Measurements from ENCODE around the gene BTBD18. TPM values are rescaled to one million over a fixed set of nuclear protein-coding genes. Genes with fewer than 3 reads are reported as not detected.
"Not testable (repeated sequence)": the region's sequence is repeated elsewhere in the genome, so short reads cannot be mapped to it uniquely, and the experiment has no call there.

BTBD18 gene
- total and polyA plus RNA-seq, 4 donors, result 0.13 TPM; not detected in 3

- TF ChIP-seq JUND (IDR thresholded peaks at IDR 0.05), result peak in 1 of 2 donors; percentile 75
- peak in 1 of 2 donors; percentile 32 for TF ChIP-seq RXRA (IDR thresholded peaks at IDR 0.05)
- TF ChIP-seq FOXA1 (IDR thresholded peaks at IDR 0.05), result no peak
- TF ChIP-seq ATF3 (IDR thresholded peaks at IDR 0.05), result no peak
- TF ChIP-seq HNF4A (conservative IDR thresholded peaks at IDR 0.05), result peak in 1 of 2 donors; percentile 1
- TF ChIP-seq NR2F2 (IDR thresholded peaks at IDR 0.05), result peak; percentile 87
Observed at GRCh38 chr11:57712256-57713150, 39.1 kb downstream of the BTBD18 start, which contains the start of gene TMX2 (continued).

GRCh38 chr11:57711414-57712255 lies 40.0 kb downstream of the BTBD18 start, which contains the start of gene MED19:
MED19 (minus strand) TSS chr11:57712215; CDS start chr11:57712179, 36 bp downstream.
- DNase-seq (ENCODE audit: low spot score), result peak; percentile 83
- peaks cover 0 to 2% (median 0%) of the 10 kb centered on the region in 4 donors for H3K36me3 ChIP-seq (ENCODE audit: control insufficient read depth in 4 of 4, insufficient read depth in 3 of 4, low read depth in 1 of 4, low read length in 3 of 4)
- WGBS, result 7% methylated on average over 51 of the region's 51 CpGs
- peaks cover 10 to 34% (median 31%) of the 10 kb centered on the region in 4 donors for H3K4me1 ChIP-seq (ENCODE audit: control insufficient read depth in 4 of 4, insufficient read depth in 4 of 4, low read length in 3 of 4)
- no peaks in the 10 kb centered on the region for H3K27me3 ChIP-seq (ENCODE audit: control insufficient read depth in 4 of 4, insufficient read depth in 4 of 4, low read length in 3 of 4)
- H3K27ac ChIP-seq (ENCODE audit: low read depth in 1 of 2, low read length in 2 of 2), result peak within 1 kb of the TSS; percentile 60 to 86
- H3K4me3 ChIP-seq (ENCODE audit: low read depth in 1 of 3, low read length in 3 of 3), result peak within 1 kb of the TSS; percentile 86 to 97 (median 95)
- H3K9me3 ChIP-seq (ENCODE audit: control insufficient read depth in 4 of 4, low read length in 3 of 4), result no peaks in the 10 kb centered on the region
- TF ChIP-seq HNF4A (conservative IDR thresholded peaks at IDR 0.05) (peak in 1 of 2 donors; percentile 1), RXRA (IDR thresholded peaks at IDR 0.05) (no peak), ATF3 (IDR thresholded peaks at IDR 0.05) (no peak), RAD21 (IDR thresholded peaks at IDR 0.05) (no peak)
- H3K9ac ChIP-seq (ENCODE audit: low read depth in 1 of 2, low read length in 2 of 2), result peak within 1 kb of the TSS; percentile 76 to 80

GRCh38 chr11:57709802-57710367 lies 41.7 kb downstream of the BTBD18 start:
- Histone ChIP-seq H3K9ac (ENCODE audit: low read depth in 1 of 2, low read length in 2 of 2) (no peak overlapping the region), H3K9me3 (ENCODE audit: control insufficient read depth in 4 of 4, low read length in 3 of 4) (no peaks in the 10 kb centered on the region), H3K4me3 (ENCODE audit: low read depth in 1 of 3, low read length in 3 of 3) (no peak overlapping the region), H3K4me1 (ENCODE audit: control insufficient read depth in 4 of 4, insufficient read depth in 4 of 4, low read length in 3 of 4) (peaks cover 10 to 34% (median 30%) of the 10 kb centered on the region in 4 donors), H3K27ac (ENCODE audit: low read depth in 1 of 2, low read length in 2 of 2) (no peak overlapping the region), H3K27me3 (ENCODE audit: control insufficient read depth in 4 of 4, insufficient read depth in 4 of 4, low read length in 3 of 4) (no peaks in the 10 kb centered on the region), H3K36me3 (ENCODE audit: control insufficient read depth in 4 of 4, insufficient read depth in 3 of 4, low read depth in 1 of 4, low read length in 3 of 4) (peaks cover 0 to 2% (median under 1%) of the 10 kb centered on the region in 4 donors)
- no peak for DNase-seq (ENCODE audit: low spot score)
- no peak for TF ChIP-seq SP1 (IDR thresholded peaks at IDR 0.05)
- TF ChIP-seq REST (IDR thresholded peaks at IDR 0.05), result no peak
- TF ChIP-seq RXRA (IDR thresholded peaks at IDR 0.05), result no peak
- no peak for TF ChIP-seq GABPA (IDR thresholded peaks at IDR 0.05 in 1 of 2, conservative IDR thresholded peaks at IDR 0.05 in 1 of 2)
- no peak for TF ChIP-seq FOXA1 (IDR thresholded peaks at IDR 0.05)
- no peak for TF ChIP-seq HNF4A (conservative IDR thresholded peaks at IDR 0.05)
- TF ChIP-seq ATF3 (IDR thresholded peaks at IDR 0.05), result no peak
- 95% methylated on average over 5 of the region's 5 CpGs for WGBS

- H3K27me3 ChIP-seq (ENCODE audit: control insufficient read depth in 4 of 4, insufficient read depth in 4 of 4, low read length in 3 of 4); H3K27ac ChIP-seq (ENCODE audit: low read depth in 1 of 2, low read length in 2 of 2); H3K9ac ChIP-seq (ENCODE audit: low read depth in 1 of 2, low read length in 2 of 2); H3K9me3 ChIP-seq (ENCODE audit: control insufficient read depth in 4 of 4, low read length in 3 of 4); H3K4me3 ChIP-seq (ENCODE audit: low read depth in 1 of 3, low read length in 3 of 3); DNase-seq (ENCODE audit: low spot score); H3K4me1 ChIP-seq (ENCODE audit: control insufficient read depth in 4 of 4, insufficient read depth in 4 of 4, low read length in 3 of 4): not testable (repeated sequence)
- 84% methylated on average over 8 of the region's 8 CpGs for WGBS
- H3K36me3 ChIP-seq (ENCODE audit: control insufficient read depth in 4 of 4, insufficient read depth in 3 of 4, low read depth in 1 of 4, low read length in 3 of 4), result peaks cover 7 to 33% (median 15%) of the 10 kb centered on the region in 4 donors
Observed at GRCh38 chr11:57705432-57705831, 46.2 kb downstream of the BTBD18 start.
